Neural crest cell (in vitro differentiated cells): Measurements from ENCODE around the gene GLB1L3. TPM values are rescaled to one million over a fixed set of nuclear protein-coding genes. Genes with fewer than 3 reads are reported as not detected.

ENCODE experiments used
- DNase-seq: peaks from one replicate; pipeline ENCODE4 v3.0.0; 2021; ENCODE audit warnings: low read depth, mixed read lengths, low spot score
- H3K27ac Mint-ChIP-seq: one replicate; pipeline ENCODE4 v1.8.0; 2021; ENCODE audit warnings: mild to moderate bottlenecking, mixed read lengths; ENCODE audit not compliant: unreplicated experiment
- H3K27me3 Mint-ChIP-seq: 2 replicates; pipeline ENCODE4 v1.8.0; 2021; ENCODE audit warnings: low read depth, mild to moderate bottlenecking, mixed read lengths
- H3K36me3 Mint-ChIP-seq: 2 replicates; pipeline ENCODE4 v1.8.0; 2021; ENCODE audit warnings: low read depth, mild to moderate bottlenecking, mixed read lengths
- H3K4me1 Mint-ChIP-seq: 2 replicates; pipeline ENCODE4 v1.8.0; 2021; ENCODE audit warnings: mixed read lengths
- H3K4me3 Mint-ChIP-seq: one replicate; pipeline ENCODE4 v1.8.0; 2021; ENCODE audit warnings: mild to moderate bottlenecking, mixed read lengths
- H3K9me3 Mint-ChIP-seq: 2 replicates; pipeline ENCODE4 v1.8.0; 2021; ENCODE audit warnings: mixed read lengths
- CTCF ChIP-seq: fragments of 200-600 bp; sonication (generic); conservative IDR thresholded peaks from 2 replicates; pipeline ENCODE4 v1.5.0; 2021; ENCODE audit warnings: antibody characterized with exemption, mild to moderate bottlenecking
- total RNA-seq: library from RNA; stranded (reverse); gene quantifications from 2 replicates; pipeline ENCODE4 v1.2.1, GENCODE V29; 2021

Gene GLB1L3
- total RNA-seq, 1 donor from 2014 or later: 0.28 TPM

DNA sequence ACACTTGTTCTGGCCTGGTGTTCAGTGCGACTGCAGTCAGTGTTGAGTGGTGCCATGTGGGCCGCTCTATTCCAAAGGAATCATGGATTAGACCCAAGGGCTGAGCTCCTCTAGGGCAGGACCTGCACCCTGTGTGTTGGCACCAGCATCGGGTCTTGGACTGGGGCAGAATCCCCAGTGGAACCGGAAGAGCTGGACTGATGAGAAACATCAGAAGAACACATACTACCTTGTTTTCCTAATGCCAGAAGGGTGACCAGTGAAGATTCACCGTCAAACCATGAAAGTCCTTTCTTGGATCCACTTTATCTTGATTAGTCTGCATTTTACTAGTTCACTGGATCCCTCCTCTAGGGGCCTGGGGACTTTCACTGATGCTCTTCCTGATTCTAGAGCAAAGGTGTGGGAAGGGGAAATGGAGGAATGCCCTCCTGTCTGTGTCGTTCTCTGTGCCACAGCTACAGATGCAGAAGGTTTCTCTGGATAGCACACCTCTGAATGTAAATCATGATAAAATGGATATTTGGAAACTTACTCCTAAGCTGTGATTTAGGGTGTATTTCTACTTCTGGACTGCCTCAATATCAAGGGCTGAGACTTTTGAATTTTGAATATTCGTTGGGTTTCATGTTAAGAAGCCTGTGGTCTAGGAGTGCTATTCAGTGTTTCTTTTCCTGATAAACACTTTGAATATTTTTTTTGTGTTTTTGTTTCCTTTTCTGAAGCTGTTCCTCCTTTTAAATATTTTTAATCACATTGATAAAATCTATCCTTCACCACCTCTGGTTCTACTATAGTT, 11.0 kb upstream of the GLB1L3 start:
- Mint-ChIP-seq H3K27ac (no peak overlapping the region), H3K4me3 (no peak overlapping the region), H3K27me3 (peaks cover 10% of the 10 kb centered on the region), H3K36me3 (peaks cover 5% of the 10 kb centered on the region), H3K4me1 (peaks cover 11% of the 10 kb centered on the region), H3K9me3 (no peaks in the 10 kb centered on the region)
- TF ChIP-seq CTCF: no peak
- no peak for DNase-seq

- no peak for TF ChIP-seq CTCF
- Mint-ChIP-seq H3K4me3 (no peak overlapping the region), H3K4me1 (peaks cover 11% of the 10 kb centered on the region), H3K27ac (no peak overlapping the region), H3K27me3 (peaks cover 23% of the 10 kb centered on the region), H3K9me3 (no peaks in the 10 kb centered on the region), H3K36me3 (peaks cover 2% of the 10 kb centered on the region)
- no peak for DNase-seq
Observed at GRCh38 chr11:134266440-134266839, 9.7 kb upstream of the GLB1L3 start.

- Mint-ChIP-seq H3K36me3 (peaks cover 2% of the 10 kb centered on the region), H3K27me3 (peaks cover 27% of the 10 kb centered on the region), H3K9me3 (no peaks in the 10 kb centered on the region), H3K4me1 (peaks cover 11% of the 10 kb centered on the region), H3K4me3 (no peak overlapping the region), H3K27ac (no peak overlapping the region)
- no peak for DNase-seq
- no peak for TF ChIP-seq CTCF
Observed at GRCh38 chr11:134266841-134267251, 9.3 kb upstream of the GLB1L3 start.

DNA sequence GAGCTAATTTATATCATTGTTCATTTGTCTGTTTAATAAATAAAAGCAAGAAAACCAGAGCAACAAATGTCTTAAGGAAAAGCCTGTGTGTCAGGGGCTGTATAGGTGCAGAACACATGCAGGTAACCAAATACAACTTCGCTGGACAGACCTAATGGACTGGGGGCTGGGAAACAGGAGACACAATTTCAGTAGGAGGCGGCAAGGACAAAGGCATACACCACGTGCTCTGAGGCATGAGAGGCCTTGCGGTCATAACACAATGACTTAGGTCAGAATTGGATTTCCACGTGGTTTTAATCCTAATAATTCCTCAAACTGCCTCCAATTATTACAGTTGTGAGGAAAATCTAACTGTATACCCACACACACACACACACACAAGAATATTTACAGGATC, 8.7 kb upstream of the GLB1L3 start:
- DNase-seq: no peak
- no peaks in the 10 kb centered on the region for H3K9me3 Mint-ChIP-seq
- TF ChIP-seq CTCF: no peak
- no peak overlapping the region for H3K4me3 Mint-ChIP-seq
- peaks cover 11% of the 10 kb centered on the region for H3K4me1 Mint-ChIP-seq
- peaks cover 2% of the 10 kb centered on the region for H3K36me3 Mint-ChIP-seq
- H3K27ac Mint-ChIP-seq: peak overlapping the region; percentile 30
- H3K27me3 Mint-ChIP-seq: peaks cover 33% of the 10 kb centered on the region

DNA sequence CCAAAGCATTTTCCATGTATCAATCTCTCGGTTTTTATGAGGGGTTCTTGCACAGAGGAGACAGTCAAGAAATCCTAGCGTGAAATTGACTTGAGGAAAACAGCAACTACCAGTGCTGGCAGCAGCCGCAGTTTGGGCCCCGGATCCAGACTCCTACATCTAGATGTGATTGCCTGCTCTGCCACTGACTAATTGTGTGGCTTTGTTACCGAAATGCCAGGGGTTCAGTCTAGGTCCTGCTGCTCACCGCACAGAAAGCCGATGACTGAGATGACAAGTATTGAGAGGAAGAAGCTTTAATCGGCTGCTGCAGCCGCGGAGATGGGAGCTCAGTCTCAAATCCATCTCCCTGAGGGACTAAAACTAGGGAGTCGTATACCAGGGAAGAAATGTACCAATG, 8.2 kb upstream of the GLB1L3 start:
- Mint-ChIP-seq H3K27ac (no peak overlapping the region), H3K9me3 (no peaks in the 10 kb centered on the region), H3K4me1 (peaks cover 14% of the 10 kb centered on the region), H3K27me3 (peaks cover 38% of the 10 kb centered on the region), H3K4me3 (no peak overlapping the region), H3K36me3 (peaks cover 2% of the 10 kb centered on the region)
- no peak for TF ChIP-seq CTCF
- no peak for DNase-seq
